DMS153 treated with DMSO at 0.1 percent for 48 hours (cell line): Measurements from ENCODE around the gene EXOC3L4.
"Not testable (repeated sequence)": the region's sequence is repeated elsewhere in the genome, so short reads cannot be mapped to it uniquely, and the experiment has no call there.

Experiments used
- DNase-seq: peaks from one replicate; lab custom pipeline; 2025; ENCODE audit not compliant: unreplicated experiment; lab: John Stamatoyannopoulos, UW

EXOC3L4 gene

GRCh38 chr14:103105580-103106150 is 11.1 kb downstream of the EXOC3L4 start:
- no peak for DNase-seq

DNA sequence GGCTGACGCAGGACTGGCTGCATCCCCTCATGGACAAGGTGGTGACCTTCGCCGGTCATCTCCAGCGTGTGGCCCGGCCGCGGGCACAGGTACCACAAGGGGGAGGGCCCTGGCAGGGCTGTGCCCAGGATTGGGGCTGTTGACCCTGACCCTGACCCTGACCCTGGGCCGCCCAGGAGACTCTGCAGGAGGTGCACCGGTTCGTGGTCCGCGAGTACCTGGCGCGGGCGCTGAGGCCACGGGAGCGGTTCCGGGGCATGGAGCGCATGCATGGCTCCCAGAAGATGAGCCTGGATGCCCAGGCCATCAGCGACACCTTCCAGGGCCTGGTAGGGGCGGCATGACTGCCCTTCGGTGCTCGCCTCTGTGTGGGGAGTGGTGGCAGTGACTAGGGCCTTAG is 12.9 kb downstream of the EXOC3L4 start:
- DNase-seq = no peak

GRCh38 chr14:103107941-103108748 is 13.6 kb downstream of the EXOC3L4 start:
- no peak for DNase-seq

DNA sequence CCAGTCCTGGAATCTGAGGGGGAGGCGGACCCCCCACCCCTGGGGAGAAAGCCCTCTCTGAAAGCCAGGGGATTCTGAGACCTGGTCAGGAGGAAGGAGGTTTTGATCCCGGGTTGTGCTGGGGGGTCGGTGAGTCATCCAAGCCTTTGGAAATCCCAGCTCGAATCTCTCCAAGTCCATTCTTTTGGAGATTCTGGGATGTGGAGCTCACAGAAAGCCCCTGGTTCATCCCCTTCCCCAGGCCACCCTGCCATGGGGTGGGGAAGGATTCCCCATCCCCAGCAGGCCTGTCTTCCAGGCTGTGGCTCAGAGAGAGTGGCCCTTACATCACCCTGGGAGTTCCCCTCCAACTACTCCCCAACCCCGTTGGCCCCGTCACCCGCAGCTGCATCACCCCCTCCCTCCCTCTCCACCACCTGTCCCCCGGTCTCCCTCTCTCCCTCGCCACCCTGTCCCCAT is 14.3 kb downstream of the EXOC3L4 start:
- DNase-seq = no peak

DNA sequence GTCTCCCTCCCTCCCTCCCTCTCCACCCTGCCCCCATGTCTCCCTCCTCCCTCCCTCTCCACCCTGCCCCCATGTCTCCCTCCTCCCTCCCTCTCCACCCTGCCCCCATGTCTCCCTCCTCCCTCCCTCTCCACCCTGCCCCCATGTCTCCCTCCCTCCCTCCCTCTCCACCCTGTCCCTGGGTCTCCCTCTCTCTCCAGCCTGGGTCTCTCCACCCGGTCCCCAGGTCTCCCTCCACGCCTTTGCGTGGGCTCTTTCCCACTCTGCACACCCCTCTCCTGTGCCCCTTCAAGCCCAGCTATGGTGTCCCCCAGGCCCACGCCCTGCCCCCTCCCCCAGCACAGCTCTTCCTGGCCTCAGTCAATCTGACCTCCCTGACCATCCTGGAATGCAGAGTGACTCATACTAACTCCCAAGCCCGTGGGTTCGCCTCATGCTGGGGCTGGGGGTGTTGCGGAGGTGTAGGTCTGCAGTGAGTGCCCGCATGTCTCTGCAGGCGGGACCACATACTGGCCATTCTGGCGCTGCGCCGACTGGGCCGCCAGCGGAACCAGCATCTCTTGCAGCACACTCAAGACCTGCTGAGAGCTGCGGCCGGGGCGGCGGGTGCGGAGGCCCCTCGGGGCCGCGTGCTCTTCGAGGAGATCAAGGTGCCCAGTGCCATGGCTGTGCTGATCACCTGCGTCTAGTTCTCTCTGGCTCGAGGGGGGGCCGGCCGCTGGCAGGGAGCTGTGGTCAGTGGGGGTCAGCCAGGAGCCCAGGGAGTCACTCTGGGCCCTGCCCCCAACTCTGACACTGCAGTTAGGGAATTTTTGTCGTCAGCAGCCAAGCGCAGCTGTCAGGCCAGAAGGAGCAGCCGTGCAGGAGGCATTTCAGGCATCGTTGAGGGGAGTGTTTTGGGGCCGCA is 15.3 kb downstream of the EXOC3L4 start:
- no peak for DNase-seq

DNA sequence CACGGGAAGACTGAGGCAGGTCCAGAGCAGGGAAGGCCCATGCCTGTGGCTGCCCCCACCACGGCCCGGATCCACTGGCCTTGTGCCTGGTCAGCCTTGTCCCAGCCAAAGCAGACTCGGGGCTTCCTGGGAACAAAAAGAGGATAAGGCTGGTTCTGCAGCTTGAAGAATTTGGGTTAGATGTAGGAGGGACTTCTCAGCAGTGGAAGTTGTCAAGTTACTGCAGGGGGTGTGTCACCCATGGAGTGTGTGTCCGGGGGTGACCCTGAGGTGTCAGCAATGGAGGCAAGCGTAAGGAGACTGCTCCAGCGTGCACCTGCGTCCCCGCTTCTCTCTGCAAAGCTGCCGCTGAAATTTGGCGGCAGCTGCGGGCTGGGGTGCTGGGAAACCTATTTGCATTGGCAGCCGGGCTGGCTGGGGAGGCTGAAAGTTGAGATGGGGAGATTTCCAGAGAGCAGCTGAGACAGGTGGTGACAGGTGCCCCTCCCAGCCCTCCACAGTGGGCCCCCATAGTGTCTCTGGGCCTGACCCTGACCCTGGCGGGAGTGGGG is 16.2 kb downstream of the EXOC3L4 start:
- no peak for DNase-seq

GRCh38 chr14:103111232-103111868 is 16.8 kb downstream of the EXOC3L4 start:
- no peak for DNase-seq

GRCh38 chr14:103112400-103113243 is 18.1 kb downstream of the EXOC3L4 start:
- DNase-seq = no peak

GRCh38 chr14:103113303-103113702 is 18.8 kb downstream of the EXOC3L4 start:
- no peak for DNase-seq

GRCh38 chr14:103113774-103114173 is 19.2 kb downstream of the EXOC3L4 start:
- no peak for DNase-seq

DNA sequence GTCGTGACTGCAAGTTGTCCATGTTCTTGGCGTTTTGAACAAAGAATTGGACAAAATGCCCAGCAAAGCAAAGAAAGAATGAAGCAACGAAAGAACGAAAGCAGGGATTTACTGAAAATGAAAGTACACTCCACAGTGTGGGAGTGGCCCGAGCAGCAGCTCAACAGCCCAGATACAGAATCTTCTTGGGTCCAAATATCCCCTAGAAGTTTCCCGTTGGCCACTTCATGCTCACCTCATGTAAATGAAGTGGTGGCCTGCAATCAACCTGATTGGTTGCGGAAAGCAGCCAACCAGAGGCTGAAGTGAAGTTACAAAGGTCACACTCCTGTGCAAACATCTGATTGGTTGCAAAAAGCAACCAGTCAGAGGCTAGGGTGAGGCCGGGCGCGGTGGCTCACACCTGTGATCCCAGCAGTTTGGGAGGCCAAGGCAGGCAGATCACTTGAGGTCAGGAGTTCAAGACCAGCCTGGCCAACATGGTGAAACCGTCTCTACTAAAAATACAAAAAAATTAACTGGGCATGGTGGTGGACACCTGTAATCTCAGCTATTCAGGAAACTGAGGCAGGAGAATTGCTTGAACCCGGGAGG is 20.7 kb downstream of the EXOC3L4 start:
- not testable (repeated sequence) for DNase-seq

- DNase-seq = no peak
These were observed 21.5 kb downstream of the EXOC3L4 start for GRCh38 chr14:103115845-103116572.

DNA sequence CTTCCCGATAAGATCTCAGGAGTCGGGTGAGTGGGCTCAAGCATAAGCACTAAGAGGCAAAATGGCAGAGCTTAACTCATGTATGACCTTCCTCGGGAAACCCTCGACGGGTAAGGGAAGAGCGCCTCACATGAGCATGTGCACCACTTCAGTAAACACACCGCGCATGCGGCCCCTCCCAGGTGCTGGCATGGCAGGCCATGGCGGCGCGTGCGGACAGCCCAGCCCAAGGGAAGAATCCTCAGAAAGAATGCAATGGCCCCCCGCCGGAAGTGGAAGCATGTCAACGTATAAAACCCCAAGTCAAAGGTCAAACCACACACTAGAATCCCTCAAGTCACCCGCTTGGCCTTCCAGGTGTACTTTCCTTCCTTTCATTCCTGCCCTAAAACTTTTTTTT is 22.1 kb downstream of the EXOC3L4 start:
- DNase-seq = no peak

GRCh38 chr14:103117499-103117898 is 23.0 kb downstream of the EXOC3L4 start:
- not testable (repeated sequence) for DNase-seq

GRCh38 chr14:103118018-103118662 is 23.6 kb downstream of the EXOC3L4 start:
- no peak for DNase-seq

DNA sequence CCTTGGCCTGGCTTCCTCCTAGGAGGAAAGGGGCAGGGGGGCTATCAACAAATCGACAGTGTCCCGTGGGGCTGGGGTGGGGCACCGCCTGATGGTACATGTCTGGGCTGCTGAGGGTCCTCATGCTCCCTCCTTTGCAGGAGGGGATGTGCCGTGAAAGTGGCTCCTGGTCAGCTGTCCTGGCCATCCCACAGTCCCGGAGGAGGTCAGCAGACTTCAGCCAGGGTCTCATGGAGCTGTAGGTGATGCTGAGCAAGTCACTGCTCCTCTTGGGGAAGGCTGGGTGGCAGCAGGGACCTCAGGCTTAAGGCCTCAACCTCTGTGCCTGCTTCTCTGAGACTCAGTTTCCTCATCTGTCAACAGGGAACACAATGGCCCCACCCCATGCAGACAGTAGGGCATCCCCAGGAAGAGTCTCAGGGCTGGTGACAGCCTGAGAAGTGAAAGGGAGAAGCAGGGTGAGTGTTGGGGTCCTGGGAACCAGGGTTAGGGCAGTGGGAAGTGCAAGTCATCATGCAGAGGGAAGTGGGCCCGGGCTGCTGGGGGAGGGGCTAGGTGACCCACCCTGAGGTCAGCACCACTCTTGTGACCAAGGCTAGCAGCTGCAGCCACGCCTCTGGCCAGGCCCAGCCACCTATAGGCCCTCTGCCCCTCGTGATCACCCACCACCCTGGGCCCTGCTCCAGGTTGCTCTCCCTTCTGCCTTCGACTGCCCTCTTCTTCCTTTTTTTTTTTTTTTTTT is 24.3 kb downstream of the EXOC3L4 start:
- DNase-seq = no peak

DNA sequence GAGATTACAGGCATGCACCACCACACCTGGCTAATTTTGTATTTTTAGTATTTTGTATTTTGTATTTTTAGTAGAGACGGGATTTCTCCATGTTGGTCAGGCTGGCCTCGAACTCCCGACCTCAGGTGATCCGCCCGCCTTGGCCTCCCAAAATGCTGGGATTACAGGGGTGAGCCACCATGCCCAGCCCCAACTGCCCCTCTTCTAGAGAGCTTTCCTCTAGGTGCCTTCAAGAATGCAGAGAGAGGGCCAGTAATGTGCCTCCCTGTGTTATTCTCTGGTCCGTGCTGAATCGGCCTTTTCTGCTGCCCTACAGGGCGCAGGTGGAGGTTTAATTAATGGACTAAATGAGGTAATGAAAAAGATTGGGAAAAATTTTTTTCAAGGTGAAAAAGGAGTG is 25.0 kb downstream of the EXOC3L4 start:
- DNase-seq = not testable (repeated sequence)
